Stimulated activated CD4-positive, alpha-beta T cell treated with anti-CD3 and anti-CD28 coated beads, Interleukin-1b, Interleukin-23, amount 100 ng/mL, for 48 hours (primary cell): ENCODE results near the gene FHOD1.

ENCODE experiments used
- DNase-seq: peaks from one replicate; pipeline ENCODE4 v3.0.0-alpha.2; 2020

The FHOD1 gene

DNA sequence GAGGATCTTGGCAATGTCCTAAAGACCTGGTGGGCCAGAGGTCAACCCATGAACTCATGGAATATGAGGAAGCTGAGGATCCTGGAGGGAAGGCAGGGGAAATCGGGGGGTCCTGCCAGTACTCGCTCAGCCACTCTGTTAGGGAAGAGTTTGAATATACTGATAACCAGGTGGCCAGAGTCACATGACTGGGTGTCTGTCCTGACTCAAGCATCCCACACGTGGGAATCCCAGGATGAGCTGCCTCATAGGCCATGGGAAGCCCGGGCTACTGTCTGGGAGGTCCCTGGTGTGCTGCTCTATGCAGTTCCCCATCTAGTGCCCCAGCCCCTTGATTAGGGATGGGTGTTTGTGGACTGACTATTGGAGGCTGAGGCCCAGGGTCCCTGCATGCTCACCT is 59.0 kb downstream of the FHOD1 start:
- DNase-seq = no peak

DNA sequence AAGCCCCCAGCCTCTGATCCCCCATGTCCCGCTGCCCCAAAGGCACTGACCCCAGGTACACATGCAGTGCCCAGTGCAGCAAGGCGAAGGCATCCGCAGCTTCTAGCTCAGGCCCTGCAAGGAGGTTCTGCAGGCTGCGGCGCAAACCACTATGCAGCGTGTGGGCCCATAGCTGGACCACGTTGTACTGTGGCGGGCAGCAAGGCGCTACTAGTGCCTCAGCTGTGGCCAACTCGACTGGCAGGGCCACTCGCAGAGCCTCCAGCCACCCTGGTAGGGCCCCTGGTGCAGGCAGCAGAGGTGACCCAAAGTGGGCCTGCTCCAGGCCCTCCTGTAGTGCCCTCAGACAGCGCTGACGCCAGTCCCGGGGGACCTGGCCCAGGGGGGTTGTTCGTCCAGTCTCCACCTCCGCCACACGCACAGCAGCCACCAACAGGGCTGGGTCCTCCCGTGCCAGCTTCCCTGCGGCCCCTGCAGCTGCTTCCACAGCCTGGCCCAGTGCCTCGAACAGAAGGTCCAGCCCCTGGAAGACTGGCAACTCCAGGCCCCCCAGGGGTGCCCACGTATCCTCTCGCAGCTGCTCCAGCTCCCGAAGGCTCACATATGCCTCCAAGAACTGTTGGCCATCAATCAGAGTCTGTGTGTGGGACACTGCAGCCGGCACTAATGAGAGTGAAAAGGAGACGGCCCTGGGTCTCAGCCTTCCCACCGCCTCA is 59.9 kb downstream of the FHOD1 start:
- DNase-seq = no peak

DNA sequence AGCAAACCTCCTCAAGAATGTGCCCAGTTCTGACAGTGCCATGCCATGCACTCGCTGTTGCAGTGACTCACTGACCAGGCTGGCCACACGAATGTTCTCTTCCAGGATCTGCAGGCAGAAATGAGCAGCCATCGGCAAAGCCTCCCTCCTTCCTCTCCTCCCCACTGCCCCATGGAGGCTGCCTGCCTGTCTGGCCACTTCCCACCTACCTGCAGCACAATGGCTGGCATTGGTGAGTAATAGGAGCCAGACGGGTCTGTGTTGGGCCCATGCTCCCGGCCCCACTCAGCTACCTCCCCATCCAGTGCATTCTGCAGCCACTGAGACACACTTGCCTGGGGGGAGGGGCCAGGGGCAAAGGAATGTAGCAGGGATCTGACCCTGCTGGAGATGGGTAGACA is 60.7 kb downstream of the FHOD1 start:
- no peak for DNase-seq

DNA sequence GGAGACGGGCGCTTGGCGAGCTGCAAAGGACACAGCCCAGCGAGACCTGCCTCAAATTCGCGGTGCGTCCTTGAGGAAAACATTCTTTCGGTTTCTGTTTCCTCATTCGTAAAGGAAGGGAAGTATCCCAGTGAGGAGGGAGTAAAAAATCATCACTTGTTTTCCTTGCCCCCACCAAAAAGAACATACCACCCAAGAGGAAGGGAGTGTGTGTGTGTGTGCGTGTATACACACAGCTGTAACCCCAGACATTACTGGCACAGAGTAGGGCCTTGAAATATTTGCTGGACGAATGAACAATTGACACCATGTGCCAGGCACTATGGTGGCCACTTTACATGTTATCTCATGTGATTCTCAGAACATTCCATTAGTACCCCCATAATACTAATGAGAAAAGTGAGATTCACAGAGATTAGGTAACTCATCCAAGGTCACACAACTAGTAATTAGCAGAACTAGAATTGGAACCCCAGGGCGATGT is 61.6 kb downstream of the FHOD1 start:
- DNase-seq = no peak

DNA sequence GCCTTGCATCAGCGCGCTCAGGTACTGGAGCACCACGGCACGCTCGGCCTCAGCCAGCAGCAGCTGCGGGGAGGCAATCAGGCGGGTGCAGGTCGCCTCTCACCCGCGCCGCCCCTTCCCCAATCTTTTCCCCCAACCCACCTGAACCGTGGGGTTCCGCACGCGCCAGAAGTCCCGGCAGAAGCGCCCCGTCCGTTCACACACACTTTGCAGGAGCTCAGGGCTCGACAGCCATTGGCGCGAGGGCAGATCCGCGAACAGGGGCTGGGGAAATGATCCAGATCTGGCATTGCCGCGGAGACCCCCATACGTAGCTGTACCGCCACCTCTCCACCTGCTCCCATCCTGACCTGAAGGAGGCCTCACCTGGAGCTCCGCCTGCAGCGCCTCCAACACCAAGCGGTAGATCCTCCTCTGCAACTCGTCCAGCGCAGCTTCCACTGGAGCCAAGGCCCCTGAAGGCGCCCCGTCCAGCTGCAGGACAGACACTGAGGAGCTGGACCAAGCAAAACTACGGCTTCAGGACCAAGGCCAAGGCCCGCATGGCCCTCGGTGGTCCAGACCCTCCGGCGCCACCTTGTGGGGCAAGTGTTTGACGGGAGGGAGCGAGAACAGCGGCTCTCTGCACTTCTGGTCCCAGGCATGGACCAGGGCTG is 62.2 kb downstream of the FHOD1 start:
- DNase-seq = peak; percentile 81

DNA sequence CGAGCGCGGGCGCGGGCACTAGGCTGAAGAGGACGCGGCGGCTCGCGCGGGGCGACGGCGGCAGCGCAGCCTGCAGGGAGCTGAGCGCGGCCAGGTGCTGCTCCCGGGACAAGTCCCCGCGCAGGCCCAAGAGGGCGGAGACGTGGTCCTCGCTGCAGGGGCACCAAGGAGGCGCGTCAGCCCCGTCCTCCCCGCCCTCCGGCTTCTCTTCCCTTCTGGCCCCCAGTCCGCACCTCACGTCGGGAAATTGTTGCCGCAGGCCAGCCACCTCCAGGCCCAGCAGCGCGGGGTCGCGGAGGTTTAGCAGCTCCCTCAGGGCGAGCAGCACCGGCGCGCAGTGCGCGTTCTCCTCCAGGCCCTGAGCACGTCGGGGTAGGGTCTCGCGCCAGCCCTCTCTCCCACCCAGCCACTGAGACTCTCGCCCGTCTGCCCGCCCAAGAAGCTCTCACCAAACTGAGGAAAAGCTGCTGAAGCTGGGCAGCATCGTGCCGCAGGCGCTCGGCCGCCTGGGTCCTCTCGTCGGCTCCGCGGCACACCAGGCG is 62.8 kb downstream of the FHOD1 start:
- no peak for DNase-seq

DNA sequence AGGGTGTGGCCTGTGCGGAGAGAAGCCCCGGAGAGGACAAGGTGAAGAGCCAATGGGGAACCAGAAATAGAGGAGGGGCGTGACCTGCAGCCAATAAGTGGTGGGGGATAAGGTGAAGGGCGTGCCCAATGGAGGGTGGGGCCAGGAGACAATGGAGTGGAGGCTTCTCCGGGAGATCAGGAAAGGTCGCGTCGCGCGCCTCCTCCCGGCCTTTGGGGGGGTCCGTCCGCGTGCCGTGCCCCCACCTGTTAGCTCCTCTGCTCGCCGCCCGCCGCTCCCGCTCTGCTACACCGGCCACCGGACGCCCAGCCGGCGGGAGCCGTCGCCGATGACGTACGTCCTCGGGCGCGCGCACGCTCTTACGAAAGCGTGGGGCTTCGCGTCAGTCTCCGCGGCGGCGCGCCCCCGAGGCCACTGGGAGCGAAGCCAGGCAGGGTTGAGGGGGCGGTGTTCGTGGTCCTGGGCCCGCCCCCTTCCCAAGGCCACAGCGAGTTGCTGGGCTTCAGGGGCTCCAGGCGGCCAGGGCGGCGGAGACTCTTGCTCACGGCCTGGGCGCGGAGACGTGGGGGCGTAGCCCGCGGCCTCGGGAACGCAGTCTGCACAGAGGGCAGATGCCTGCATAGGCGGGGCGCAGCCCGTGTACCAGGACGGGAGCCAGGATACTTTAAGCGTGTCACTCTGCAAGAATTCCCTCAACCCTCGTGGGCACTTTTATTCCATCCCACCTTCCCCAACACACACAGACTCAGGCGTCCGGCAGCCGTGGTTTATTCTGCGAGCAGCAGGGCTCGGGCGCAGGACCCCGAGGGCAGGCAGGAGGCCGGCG is 63.4 kb downstream of the FHOD1 start, which contains the start of gene MATCAP1:
MATCAP1 (minus strand) TSS at position 337 of the 826 bp plus-strand sequence. CDS start 3,353 bp downstream, outside the sequence.
- peak; percentile 95 for DNase-seq

DNA sequence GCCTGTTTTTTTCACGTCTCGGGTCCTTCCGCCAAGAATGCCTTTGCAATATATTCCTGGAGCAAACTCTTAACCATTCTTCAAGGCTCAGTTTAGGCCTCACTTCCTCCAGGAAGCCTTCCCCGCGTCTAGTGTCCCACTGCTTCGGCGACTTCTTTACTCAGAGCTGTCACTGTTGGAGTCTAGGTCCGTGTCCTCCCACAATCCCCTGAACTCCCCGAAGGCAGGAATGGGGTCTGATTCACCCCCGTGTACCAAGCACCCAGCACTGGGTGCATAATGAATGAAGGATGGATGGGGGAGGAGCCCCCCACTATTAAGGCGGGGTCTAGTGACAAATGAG is 64.0 kb downstream of the FHOD1 start:
- DNase-seq = no peak

DNA sequence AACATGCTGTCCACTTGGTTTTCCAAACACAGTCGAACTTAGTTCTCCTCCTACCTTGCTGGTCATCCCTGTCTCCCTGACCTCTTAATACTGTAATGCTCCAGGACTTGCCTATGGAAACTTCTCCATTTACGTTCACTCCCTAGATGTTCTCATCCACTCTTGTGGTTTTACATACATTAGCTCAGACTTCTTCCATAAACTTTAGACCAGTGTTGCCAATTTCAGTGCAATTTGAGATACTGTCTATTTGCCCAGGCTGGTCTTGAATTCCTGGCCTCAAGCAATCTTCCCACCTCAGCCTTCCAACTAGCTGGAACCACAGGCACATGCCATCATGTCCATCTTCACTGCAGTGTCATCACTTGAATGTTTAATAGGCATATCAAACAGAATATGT is 65.0 kb downstream of the FHOD1 start:
- no peak for DNase-seq

DNA sequence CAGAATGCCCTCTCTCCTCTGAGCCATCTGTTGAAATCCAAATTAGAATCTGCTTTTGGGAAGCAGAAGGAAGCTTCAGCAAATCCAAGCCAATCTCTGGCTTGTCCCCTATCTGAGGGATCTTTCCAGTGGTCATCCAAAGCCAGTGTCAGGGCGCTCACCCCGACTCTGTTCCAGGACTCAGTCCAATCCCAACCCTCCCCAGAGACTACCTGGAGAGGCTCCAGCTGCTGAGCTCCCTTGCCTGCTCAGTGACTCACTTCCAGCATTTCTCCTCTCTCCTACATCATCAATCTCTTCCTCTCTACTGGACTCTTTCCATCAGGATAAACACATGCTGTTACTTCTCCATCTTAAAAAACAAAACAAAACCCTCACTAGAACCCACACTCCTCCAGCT is 65.9 kb downstream of the FHOD1 start:
- no peak for DNase-seq

DNA sequence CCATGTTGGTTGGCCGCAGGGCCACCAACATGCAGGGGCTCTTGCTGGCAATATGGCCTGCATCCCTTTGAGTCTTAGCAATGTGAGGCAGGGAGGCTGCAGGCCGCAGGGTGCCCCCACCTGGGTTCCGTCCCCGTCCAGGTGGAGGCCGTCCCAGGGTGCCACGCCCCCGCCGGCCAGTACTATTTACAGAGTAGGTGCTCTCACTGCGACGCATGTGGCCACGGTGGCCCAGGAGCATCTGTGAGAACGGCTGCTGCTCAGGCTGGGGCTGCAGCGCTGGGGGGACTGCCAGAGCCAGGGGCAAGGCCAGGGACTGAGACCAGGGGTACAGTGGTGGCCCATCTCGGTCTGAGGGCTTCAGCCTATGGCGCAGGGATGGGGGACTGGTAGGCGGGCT is 67.1 kb downstream of the FHOD1 start:
- DNase-seq = no peak

DNA sequence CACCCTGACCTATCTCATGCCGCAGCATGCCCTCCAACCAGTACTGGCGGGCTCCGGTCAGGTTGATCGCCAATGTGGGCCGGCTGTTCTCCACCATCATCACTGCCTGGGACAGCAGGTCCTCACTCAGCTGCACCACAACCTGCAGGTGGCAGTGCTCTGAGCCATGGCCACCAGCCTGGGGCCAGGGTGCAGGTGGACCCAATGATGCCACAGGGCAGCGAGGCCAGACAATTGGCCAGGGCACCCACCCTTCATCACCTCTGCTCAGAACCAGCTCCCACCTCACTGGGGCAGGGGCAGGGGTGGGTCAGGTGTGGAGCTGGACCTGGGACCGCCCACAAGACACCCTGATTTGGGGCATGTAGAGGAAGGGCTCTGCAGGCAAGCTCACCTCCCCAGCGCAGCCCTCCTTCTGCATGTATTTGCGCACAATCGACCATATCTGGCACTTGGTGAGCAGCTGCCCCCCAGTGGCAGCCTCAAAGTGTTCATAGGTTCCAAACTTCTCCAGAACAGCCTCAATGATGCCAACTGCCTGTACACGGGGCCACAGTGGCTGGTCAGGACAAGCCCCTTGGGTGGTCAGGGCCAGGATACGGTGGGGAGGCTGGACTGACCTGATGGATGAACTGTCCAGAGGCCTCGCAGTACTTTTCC is 67.7 kb downstream of the FHOD1 start:
- DNase-seq = no peak
